ENCODE data around the gene SPATA25.
A peak's percentile ranks its signal among the peaks of the same experiment; 100 is the strongest.

Gene SPATA25

DNA sequence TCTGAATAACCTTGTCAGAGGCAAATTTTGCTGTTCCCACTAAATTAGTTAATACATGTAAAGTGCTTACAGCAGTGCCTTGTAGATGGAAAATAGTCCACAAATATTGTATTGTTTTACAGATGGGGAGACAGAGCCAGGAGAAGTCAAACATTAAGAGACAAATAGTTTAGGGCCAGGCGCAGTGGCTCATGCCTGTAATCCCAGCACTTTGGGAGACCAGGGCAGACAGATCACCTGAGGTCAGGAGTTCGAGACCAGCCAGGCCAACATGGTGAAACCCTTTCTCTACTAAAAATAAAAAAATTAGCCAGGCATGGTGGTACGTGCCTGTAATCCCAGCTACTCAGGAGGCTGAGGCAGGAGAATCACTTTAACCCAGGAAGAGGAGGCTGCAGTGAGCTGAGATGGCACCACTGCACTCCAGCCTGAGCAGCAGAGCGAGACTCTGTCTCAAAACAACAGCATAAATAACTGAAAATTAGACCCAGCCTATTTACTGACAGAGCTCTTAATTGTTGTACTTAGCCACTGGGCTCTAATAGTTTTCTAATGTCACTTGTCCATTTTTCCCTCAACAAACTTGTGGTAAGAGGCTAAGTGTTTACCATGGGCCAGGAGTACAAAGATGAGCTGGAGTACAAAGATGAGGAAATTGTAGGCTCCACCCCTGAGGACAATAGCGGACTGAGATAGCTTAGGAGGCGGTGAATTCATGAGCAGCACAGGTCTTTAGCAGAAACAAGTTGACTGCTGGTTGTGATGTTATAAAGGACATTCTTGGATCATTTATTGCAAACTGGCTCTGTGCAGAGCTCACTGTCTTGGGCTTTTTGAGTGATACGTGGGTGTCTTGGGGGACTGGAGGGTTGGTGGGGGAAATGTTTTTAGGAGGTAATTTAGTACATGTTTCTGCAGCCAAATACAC lies 23.6 kb downstream of the SPATA25 start:
- DNase-seq (ENCODE audit: low read depth) = no peak

DNA sequence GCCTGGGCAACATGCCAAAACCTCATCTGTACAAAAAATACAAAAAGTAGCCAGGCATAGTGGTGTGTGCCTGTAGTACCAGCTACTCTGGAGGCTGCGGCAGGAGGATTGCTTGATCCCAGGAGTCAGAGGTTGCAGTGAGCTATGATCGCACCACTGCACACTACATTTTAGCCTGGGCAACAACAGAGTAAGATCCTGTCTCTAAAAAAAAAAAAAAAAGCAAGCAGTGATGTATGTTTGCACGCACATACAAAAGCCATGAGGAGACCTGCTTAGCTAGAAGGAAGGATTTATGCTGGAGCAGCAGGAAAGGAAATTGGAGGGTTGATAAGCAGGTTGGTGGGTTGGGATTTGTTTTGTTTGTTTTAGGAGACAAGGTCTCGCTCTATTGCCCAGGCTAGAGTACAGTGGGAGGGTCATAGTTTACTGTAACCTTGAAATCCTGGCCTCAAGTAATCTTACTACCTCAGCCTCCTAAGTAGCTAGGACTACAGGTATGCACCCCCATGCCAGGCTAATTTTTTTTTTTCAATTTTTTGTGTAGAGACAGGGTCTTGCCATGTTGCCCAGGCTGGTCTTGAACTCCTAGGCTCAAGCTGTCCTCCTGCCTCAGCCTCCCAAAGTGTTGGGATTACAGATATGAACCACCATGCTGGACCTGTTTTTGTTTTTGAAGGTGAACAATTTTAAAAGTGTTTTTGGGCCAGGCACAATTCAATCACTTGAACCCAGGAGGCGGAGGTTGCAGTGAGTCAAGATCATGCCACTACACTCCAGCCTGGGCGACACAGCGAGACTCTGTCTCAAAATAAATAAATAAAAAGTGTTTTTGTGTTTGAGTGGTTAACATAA lies 26.0 kb downstream of the SPATA25 start:
- no peak for DNase-seq (ENCODE audit: low read depth)

DNA sequence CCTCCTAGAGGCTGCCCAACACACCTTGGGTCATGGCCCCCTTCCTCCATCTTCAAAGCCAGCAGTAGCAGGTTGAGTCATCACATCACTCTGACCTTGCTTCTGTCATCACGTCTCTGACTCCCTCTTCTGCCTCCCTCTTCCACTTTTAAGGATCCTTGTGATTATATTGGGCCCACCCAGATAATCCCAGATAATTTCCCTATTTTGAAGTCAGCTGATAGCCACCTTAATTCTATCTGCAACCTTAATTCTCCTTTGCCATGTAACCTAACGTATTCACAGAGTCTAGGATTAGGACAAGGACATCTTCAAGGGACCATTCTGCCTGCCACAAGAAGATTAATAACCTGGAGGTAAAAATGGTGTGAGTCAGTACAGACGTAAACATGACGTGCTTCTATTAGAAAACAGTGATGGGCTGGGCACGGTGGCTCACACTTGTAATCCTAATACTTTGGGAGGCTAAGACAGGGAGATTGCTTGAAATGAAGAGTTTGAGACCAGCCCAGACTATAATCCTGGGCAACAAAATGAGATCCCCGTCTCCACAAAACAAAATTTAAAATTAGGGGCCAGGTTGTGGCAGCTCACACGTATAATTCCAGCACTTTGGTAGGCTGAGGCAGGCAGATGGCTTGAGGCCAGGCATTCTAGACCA lies 26.7 kb downstream of the SPATA25 start:
- DNase-seq (ENCODE audit: low read depth) = no peak

DNA sequence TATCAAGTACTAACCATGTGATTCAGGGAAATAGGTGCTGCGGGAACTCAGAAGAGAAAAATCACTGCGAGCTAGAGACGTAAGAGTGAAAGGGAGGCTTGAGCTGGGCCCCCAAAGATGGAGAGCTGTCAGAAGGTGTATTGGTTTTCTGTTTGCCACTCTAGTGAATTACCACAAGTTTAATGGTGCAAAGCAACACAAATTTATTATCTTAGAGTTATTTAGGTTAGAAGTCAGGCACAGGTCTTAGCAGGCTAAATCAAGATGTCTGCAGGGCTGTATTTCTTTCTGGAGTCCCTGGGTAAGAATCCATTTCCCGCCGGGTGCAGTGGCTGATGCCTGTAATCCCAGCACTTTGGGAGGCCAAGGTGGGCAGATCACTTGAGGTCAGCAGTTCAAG lies 27.5 kb downstream of the SPATA25 start:
- DNase-seq (ENCODE audit: low read depth) = no peak

DNA sequence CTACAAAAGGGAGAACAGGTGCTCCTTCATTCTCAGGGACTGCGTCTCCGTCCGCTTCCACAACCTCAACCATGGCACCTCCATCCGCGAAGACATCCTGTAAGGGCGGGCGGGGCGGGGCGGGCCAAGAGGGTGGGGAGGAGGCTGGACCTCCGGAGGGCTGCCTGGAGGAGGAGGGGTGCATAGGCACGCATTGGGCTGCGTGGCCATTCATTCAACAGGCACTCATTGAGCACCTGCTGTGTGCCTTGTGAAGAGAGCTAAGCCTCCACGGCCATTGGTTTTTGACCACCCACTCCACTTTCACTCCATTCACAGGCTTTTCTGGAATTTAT lies 29.6 kb downstream of the SPATA25 start:
- no peak for DNase-seq (ENCODE audit: low read depth)

DNA sequence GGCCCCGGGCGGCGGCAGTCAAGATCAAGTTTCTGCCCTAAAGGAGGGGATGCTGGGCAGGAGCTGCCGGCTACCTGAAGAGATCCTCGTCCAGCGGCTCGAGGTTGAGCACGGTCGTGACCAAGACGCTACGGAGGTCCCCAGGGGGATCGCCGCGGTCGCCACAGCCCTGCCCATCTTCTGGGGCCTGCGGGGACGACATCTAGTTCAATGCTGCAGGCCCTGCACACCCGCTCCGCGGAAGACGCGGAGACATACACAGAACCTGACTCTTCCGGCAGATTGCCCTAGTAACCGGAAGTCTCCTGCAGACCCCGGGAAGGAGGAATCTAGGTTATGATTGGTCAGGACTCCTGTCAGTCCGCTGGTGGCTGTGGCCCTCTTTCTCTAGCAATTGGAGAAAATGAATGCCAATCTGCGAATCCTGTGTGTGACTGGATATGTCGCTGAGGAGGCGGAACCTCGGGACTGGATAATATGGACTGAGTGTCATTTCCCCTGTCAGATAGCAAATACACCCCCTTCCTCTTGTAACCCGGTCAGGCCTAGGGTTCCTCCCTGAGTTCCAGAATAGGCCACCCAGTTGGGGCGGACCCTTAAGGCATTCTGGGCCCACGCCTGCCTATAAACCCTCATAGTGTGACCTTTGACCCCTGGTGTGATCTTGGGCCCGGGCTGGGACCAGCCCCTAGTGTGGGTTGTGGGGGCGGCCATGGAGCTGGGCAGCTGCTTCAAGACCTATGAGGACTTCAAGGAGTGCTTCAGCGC lies 30.1 kb downstream of the SPATA25 start, which contains the start of the genes ACOT8 and ZSWIM3:
Gene ACOT8, minus strand, starts transcription at position 279 of the 768 bp plus-strand sequence. Its CDS starts 77 bp downstream, at position 202.
Gene ZSWIM3, plus strand, starts transcription at position 501 of the 768 bp plus-strand sequence. Its CDS starts 212 bp downstream, at position 713.
- DNase-seq (ENCODE audit: low read depth) = peak; percentile 52

DNA sequence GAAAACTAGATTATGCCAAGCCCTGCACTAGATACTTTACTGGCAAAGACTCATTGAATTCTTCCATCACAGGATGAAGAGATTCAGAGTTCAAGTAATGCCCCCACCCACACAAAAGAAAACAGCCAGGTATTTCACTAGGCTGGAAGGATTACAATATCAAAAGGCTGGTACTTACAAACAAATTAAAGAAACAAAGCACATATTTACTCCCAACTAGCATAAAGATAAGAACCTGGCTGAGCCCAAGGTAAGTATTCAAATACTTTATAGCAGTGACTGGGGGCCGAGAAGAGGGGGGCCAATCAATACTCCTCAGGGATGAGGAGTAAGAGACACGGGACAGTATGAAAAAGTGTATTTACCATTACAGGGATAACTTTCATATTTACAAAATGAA lies 33.9 kb downstream of the SPATA25 start:
- DNase-seq (ENCODE audit: low read depth) = no peak

DNA sequence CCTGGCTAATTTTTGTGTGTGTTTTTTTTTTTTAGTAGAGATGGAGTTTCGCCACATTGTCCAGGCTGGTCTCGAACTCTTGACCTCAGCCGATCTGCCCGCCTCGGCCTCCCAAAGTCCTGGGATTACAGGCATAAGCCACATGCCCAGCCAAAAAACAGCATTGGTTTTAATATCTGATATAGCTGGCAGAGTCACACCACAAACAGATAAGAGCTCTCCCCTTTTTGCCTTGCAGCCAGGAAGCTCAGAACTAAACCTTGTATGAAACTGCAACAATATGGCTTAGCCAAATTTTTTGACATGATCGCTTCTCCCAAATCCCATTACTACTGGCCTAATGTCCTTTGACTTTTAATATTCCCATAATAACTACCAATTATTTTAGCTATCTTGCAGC lies 35.1 kb downstream of the SPATA25 start:
- no peak for DNase-seq (ENCODE audit: low read depth)

DNA sequence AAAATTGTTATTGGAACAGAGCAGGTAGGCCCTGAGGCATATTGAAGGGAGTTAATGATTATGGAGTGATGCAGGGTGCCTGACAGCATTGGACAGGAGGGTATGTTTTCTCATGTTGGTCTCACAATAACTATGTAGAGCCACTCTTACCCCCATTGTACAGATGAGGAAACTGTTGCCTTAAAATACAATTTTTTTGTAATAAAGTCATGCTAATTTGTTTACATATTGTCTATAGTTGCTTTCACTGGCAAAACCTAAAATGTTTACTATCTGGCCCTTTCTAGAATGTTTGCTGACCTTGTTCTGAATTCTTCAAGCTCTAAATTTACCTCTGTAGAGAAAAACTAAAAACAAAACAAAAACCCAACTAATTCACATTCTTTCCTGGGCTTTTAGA lies 35.9 kb downstream of the SPATA25 start:
- no peak for DNase-seq (ENCODE audit: low read depth)

DNA sequence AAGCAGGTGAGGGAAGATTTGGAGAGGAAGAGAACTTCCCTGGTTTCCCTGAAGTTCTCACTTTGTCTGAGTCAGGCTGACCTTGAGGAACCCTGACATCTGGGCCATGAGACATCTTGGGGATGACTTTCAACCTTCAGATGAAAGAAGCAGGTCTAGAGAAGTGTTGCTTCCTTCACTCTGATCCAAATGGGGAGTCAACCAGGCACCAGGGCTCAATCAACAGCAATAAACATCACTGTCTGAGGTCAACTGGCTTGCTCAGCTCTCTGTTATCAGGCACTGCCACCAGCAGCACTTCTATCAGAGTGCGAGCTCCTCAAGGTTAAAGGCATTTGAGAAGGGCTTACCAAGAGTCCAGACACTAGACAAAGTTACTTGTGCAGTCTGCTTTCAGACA lies 36.5 kb downstream of the SPATA25 start:
- no peak for DNase-seq (ENCODE audit: low read depth)

DNA sequence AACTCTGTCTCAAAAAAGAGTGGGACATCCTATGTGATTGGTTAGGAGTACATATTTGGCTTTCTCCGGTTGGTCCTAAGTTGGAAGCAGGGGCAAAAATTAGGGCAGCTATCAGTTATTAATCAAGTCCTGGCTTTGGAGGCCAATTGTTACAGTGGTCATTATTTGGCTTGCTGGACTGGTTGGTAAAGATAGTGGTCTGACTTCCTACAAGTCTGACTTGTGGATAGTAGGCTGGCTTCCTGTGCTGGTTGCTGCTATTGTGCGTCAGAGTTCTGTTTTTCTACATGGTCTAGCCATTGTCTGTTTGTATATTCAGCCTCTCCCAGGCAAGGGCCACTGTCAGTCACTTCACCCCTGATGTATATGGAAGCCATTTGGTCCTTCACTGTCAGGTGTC lies 37.2 kb downstream of the SPATA25 start:
- no peak for DNase-seq (ENCODE audit: low read depth)

DNA sequence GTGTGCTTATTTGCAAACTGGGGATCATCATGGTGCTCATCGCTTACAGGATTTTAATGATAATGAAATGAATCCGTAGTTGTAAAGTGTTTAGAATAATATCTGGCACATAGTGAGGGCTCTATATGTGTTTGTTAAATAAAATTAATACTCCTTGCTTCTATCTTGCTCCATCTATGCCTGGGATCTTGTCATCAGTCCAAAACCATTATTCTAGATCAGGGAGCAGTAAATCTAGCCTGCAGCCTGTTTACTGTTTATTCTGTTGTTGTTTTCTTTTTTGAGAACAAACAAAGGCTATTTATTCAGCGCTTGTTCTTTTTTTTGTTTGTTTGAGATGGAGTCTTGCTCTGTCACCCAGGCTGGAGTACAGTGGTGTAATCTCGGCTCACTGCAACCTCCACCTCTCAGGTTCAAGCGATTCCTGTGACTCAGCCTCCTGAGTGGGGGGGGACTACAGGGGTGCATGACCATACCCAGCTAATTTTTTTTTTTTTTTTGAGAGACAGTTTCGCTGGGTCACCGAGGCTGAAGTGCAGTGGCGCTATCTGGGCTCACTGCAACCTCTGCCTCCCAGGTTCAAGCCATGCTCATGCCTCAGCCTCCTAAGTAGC lies 38.3 kb downstream of the SPATA25 start:
- DNase-seq (ENCODE audit: low read depth) = no peak

DNA sequence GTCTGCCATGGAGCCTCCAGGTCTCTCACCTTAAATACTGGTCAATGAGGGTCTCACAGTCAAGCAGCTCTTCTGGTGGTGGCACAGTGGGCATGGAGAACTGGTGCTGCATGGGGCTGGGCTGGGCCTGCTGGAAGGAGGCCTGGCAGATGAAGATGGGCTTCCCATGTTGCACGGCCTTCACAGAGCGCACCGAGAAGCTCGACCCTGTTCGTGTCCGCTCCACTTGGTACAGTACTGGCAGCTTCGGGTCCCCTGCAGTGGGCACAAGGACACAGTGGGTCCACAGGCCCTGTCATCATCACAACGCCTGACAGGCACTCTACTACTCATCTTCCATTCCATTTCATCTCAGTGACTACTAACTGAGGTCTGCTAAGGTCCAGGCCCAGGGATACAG lies 39.0 kb downstream of the SPATA25 start:
- no peak for DNase-seq (ENCODE audit: low read depth)

DNA sequence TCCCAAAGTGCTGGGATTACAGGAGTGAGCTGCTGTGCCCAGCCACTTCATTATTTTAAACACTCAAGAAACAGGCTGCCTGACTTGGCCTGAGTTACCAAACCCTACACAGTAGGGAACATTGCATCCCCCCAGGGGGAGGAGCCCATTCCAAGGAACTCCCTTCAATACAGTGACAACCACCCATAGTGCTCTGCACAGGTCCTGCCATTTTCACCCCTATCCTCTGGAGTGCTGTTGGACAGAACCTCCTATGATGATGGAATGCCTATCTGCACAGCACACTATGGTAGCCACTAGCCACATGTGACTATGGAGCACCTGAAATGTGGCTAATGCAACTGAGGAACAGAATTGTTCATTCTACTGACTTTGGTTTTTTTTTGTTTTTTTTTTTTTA lies 42.0 kb downstream of the SPATA25 start:
- no peak for DNase-seq (ENCODE audit: low read depth)

DNA sequence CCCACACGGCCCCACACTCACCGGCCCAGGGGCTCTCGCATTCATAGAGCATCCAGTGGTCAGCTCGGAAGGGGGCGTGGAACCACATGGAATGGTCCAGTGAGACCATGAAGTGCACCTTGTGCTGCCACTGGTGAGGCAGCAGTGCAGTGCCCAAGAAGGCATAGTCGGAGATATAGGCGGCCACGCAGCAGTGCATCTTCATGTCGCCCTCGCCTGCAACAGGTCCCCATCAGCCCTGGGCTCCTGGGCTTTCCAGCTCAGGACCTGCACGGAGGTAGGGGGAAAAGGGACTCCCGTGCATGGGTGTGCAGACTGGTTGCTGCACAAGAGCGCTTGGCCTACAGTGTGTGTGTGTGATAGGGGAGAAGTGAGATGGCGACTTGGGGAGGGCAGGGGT lies 43.9 kb downstream of the SPATA25 start:
- no peak for DNase-seq (ENCODE audit: low read depth)

DNA sequence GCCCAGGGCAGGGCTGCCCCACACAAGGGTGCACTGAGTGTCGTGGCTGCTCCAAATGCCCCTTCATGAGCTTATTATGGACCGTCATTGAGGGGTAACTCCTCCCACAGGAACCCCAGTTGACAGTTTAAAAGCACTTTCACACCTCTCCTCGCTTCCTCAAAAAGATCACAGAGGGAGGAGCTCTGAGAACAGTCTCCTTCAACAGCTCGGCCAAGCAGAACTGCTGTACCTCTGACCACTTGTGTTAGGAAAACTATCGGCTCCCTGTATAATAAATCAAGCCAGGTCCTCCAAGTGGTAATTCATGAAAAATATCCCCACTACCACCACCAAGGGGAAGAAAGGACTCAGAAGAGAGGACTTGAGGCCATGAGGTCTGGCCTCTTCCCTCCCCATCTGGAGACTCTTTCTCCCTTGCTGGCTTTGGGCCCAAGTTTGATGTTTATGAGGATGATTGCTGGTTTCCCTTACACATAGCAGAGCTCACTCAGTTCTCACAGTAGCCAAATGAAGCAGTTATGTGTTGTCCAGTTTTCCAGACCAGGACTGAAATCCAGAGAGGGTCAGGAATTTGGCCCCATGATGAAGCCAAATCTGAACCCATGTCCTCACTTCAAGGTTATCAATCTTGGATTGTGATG lies 45.1 kb downstream of the SPATA25 start:
- no peak for DNase-seq (ENCODE audit: low read depth)

DNA sequence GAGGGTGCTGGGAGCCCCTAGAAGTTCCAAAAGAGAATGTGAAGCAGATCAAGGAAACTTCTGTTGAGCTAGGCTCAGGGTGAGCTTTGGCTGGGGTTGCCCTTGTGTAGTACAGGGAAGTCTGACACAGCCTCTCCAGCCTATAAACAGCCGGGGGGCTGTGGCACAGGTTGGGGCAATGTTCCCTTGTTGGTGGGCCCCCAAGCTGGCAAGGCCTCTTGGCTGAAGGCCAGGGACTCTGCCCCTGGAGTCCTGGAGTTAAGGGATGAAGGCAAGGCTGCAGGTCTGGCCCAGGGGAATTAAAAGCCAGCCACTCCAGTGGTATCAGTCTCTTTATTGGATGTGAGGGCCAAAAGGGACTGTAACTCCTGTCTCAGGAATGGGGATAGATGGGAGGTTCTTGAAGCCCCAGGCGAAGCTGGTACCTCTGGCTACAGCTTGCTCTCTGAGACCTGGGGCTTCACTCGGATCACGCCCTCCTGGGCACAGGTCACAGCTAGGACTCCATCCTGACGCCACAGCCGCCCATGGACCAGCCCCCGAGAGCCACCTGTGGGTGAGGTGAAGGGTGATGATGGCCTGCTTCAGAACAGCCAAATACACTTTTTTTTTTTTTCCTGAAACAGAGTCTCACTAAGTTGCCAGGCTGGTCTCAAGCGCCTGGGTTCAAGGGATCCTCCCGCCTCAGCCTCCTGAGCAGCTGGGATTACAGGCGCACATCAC lies 45.9 kb downstream of the SPATA25 start:
- no peak for DNase-seq (ENCODE audit: low read depth)

DNA sequence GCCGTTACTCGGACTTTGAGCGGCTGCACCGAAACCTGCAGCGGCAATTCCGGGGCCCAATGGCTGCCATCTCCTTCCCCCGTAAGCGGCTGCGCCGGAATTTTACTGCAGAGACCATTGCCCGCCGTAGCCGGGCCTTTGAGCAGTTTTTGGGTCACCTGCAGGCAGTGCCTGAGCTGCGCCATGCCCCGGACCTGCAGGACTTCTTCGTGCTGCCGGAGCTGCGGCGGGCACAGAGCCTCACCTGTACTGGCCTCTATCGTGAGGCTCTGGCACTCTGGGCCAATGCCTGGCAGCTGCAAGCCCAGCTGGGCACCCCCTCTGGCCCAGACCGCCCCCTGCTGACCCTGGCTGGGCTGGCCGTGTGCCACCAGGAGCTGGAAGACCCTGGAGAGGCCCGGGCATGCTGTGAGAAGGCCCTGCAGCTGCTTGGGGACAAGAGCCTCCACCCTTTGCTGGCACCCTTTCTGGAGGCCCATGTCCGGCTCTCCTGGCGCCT lies 46.7 kb downstream of the SPATA25 start:
- no peak for DNase-seq (ENCODE audit: low read depth)

DNA sequence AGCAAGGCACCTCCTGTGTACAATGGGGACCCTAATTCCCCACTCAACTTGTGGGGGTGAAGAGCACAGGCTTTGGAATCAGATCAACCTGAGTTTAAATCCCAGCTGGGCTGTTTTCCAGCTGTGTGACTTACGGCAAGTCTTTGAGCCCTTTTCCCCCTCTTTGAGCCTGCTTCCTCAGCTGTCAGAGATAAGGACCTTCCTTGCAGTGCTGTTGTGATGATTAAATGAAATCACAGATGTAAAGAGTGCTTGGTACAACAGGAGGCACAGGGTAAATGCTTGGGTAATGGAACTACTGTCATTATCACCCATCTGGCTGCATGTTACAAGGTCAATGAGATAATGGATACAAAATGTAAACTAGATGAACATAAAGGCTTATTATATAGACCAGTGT lies 50.6 kb downstream of the SPATA25 start:
- DNase-seq (ENCODE audit: low read depth) = no peak
